ENCODE measurements around the gene SPCS2. TPM values are rescaled to one million over a fixed set of nuclear protein-coding genes. Genes with fewer than 3 reads are reported as not detected.
A peak's percentile ranks its signal among the peaks of the same experiment; 100 is the strongest.

Gene SPCS2
- total and polyA plus RNA-seq, 12 donors = 78.4 to 143 (median 107) TPM

GRCh38 chr11:74978041-74978440 is 29.0 kb downstream of the SPCS2 start:
- H3K36me3 ChIP-seq = peaks cover 0 to 77% (median 20%) of the 10 kb centered on the region in 9 donors
- peak in 5 of 8 donors; percentile 54 to 82 (median 60) for ATAC-seq
- WGBS, 2 donors = 73 to 84% methylated on average over 4 of the region's 4 CpGs
- no peak overlapping the region for H3K27ac ChIP-seq
- intact Hi-C loops (cut with DNase I) = no loop called here
- peaks cover 0 to 3% (median 0%) of the 10 kb centered on the region in 11 donors for H3K9me3 ChIP-seq
- DNase-seq = peak in 1 of 2 donors; percentile 46
- H3K4me1 ChIP-seq = peaks cover 0 to 7% (median 0%) of the 10 kb centered on the region in 9 donors
- no peak for TF ChIP-seq CTCF (IDR thresholded peaks at IDR 0.05)
- H3K4me3 ChIP-seq = no peak overlapping the region
- H3K27me3 ChIP-seq = no peaks in the 10 kb centered on the region

GRCh38 chr11:74980634-74981033 is 31.6 kb downstream of the SPCS2 start:
- H3K4me3 ChIP-seq = no peak overlapping the region
- H3K27ac ChIP-seq = peak overlapping the region in 1 of 10 donors; percentile 28
- no peak for ATAC-seq
- peaks cover 0 to 3% (median 0%) of the 10 kb centered on the region in 11 donors for H3K9me3 ChIP-seq
- TF ChIP-seq CTCF (IDR thresholded peaks at IDR 0.05) = no peak
- no peak for DNase-seq
- H3K4me1 ChIP-seq = peaks cover 0 to 7% (median 0%) of the 10 kb centered on the region in 9 donors
- no peaks in the 10 kb centered on the region for H3K27me3 ChIP-seq
- intact Hi-C loops (cut with DNase I) = no loop called here
- peaks cover 0 to 51% (median 17%) of the 10 kb centered on the region in 9 donors for H3K36me3 ChIP-seq
- 93% methylated on average over 2 of the region's 2 CpGs for WGBS, 2 donors

- no peak for ATAC-seq
- H3K4me3 ChIP-seq = no peak overlapping the region
- WGBS, 2 donors = 95% methylated on average over 1 of the region's 1 CpG
Measured at GRCh38 chr11:74981888-74982287, 32.8 kb downstream of the SPCS2 start.

GRCh38 chr11:74984070-74984469 is 35.0 kb downstream of the SPCS2 start:
- no peak for DNase-seq
- TF ChIP-seq CTCF (IDR thresholded peaks at IDR 0.05) = no peak
- Histone ChIP-seq H3K9me3 (peaks cover 0 to 3% (median 0%) of the 10 kb centered on the region in 11 donors), H3K27me3 (no peaks in the 10 kb centered on the region), H3K36me3 (peaks cover 0 to 22% (median 4%) of the 10 kb centered on the region in 9 donors), H3K4me1 (peaks cover 0 to 15% (median 4%) of the 10 kb centered on the region in 9 donors), H3K4me3 (no peak overlapping the region), H3K27ac (no peak overlapping the region)
- intact Hi-C loops (cut with DNase I) = no loop called here
- no peak for ATAC-seq
- 92 to 93% methylated on average over 3 of the region's 3 CpGs for WGBS, 2 donors

More at GRCh38 chr11:74981888-74982287, 32.8 kb downstream of the SPCS2 start:
- peaks cover 0 to 3% (median 0%) of the 10 kb centered on the region in 11 donors for H3K9me3 ChIP-seq
- TF ChIP-seq CTCF (IDR thresholded peaks at IDR 0.05) = no peak
- no peak overlapping the region for H3K27ac ChIP-seq
- peaks cover 0 to 7% (median 0%) of the 10 kb centered on the region in 9 donors for H3K4me1 ChIP-seq
- intact Hi-C loops (cut with DNase I) = no loop called here
- no peaks in the 10 kb centered on the region for H3K27me3 ChIP-seq
- no peak for DNase-seq
- H3K36me3 ChIP-seq = peaks cover 0 to 39% (median 17%) of the 10 kb centered on the region in 9 donors
